GM21825 (cell line): ENCODE results near the gene RRM2.
"Not testable (repeated sequence)": the region's sequence is repeated elsewhere in the genome, so short reads cannot be mapped to it uniquely, and the experiment has no call there.

Experiments
- ATAC-seq: cut with Tn5 transposase; IDR thresholded peaks from one replicate; pipeline ENCODE4 v1.9.1; 2021; ENCODE audit warnings: mild to moderate bottlenecking, moderate library complexity; ENCODE audit not compliant: unreplicated experiment

RRM2 gene

DNA sequence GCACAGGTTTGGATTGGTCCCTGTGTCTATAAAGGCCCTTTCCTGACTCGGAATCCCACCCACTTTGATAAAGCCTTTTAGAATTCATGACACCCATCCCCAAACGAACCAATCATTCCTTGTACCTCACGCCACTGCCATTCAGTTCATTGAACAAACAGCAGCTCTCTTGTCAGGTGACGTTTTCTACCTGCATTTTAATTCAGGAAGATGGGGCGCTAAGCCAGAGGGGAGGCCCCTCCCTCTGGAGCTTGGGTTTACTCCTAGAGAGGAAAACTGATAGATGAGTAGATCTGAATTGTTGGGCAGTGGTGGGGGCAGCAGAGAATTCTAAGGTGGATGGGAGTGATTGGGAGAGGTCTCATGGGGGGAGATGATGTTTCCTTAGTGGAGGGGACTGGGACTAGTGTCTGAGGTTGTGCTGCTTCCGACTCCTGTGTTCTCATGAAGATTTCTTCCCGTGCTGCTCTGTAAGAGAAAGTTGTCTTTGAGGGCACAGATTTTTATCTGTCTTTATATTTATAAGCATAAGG is 9.6 kb downstream of the RRM2 start:
- ATAC-seq, result no peak

DNA sequence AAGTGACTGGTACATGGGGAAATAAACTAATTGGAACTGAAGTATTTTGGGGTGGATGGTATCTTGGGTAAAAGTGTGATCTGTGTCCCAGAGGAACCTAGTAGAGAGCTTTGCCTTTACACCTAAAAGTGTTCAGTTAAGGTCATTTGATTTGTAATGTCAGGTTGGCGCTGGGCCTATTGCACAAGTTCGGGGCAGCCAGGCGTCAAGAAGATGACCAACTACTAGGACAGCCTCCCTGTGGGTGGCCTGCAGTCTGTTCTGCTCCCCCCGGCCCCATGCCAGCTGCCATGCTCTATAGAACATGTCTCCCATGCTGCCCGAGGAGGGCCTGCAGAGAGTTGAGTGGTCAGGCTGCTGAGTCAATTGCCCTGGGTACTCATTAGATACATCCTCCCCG is 10.1 kb downstream of the RRM2 start:
- no peak for ATAC-seq

DNA sequence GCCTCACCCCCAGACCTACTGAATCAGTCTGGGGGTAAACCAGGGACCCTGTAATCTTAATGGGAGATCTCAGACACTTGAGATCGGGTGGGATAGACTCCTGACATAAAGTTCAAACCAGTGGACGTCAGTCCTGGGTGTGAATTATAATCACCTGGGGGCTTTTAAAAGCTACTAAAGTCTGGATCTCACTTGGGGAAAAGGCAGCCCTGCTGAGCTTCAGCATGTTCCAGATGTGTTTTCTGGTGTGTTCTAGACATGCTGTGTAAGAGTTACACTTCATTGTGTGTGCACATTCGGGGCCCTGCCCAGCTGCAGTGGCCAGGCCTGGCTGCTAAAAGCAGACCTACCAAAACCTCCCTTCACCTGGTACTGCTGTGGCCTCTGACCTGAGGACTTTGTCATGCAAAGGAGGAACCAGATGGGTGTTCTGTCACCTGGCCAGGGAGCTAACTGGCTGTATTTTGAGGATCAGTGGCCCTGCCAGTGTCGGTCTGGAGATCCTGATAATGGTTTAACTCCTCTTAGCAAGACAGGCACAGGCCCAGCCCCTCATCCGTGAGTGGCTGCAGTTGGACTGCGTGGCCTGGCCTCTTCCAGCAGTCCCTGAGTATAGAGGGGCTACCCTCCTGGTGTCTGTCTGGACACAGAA is 10.6 kb downstream of the RRM2 start:
- ATAC-seq, result no peak

DNA sequence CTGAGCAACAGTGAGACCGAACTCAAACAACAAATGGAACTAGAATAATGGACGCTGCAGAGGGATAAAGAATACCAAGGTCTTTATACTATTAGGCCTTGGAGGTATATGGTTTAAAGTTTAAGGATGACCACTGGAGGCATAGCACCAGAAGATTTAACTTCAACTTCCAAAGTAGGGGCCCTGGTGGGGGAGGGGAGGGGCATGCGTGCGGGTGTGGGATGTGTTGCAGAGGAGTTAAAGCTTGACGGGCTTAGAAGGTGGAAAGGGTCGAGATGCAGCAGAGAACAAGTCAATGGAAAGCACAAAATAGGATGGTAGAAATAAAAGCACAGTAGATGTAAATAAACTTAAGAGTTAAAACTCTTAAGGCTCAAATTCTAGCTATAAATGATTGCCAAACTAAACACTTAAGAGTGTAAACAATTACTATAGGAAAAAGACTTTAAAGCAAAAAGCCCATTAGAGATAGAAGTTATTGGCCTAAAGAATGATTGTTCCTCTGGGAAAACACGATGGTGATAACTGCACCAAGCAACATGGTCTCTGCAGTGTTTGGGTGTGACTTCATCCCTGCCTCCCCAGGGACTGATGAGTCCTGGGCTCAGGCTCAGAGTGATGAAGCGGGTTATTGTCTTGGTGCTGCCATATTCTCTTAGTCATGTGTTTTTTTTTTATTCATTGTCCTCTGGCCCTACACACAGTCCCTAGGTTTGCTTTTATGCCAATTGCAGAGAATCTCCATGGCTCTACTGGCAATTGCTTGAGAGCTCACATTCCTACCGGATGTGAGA is 13.0 kb downstream of the RRM2 start:
- ATAC-seq, result no peak

DNA sequence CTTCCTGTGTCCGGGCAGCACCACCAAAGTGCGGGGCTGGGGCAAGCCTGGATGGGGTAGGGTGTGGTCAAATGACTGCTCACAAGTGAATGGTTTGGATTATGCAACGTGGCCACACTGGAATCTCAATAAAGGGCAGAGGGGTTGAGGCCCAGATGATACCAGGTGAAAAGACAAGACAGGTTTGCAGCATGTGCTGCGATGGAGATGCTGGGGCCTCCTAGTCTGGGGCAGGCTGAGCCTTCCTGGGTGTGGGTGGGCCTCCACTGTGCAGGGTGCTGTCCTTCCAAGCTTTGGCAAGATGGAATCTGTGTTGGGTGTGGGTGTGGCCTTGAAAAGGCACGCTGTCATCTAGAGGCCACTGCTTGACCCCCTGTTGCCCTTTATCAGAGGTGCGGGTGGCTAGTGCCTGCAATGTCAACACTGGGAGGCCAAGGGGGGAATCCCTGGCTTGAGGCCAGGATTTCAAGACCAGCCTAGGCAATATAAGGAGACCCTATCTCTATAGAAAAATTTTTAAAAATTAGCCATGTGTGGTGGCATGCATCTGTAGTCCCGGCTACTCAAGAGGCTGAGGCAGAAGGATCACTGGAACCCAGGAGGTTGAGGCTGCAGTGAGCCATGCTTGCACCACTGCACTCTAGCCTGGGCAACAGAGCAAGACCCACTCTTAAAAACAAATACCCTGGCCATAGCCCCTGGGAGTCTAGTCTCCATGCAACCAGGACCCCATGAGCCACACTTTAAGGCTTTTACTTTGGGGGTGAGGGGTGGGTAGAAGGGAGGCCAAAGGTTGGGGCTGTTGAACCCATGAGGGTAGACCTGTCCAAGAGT is 13.8 kb downstream of the RRM2 start:
- no peak for ATAC-seq

DNA sequence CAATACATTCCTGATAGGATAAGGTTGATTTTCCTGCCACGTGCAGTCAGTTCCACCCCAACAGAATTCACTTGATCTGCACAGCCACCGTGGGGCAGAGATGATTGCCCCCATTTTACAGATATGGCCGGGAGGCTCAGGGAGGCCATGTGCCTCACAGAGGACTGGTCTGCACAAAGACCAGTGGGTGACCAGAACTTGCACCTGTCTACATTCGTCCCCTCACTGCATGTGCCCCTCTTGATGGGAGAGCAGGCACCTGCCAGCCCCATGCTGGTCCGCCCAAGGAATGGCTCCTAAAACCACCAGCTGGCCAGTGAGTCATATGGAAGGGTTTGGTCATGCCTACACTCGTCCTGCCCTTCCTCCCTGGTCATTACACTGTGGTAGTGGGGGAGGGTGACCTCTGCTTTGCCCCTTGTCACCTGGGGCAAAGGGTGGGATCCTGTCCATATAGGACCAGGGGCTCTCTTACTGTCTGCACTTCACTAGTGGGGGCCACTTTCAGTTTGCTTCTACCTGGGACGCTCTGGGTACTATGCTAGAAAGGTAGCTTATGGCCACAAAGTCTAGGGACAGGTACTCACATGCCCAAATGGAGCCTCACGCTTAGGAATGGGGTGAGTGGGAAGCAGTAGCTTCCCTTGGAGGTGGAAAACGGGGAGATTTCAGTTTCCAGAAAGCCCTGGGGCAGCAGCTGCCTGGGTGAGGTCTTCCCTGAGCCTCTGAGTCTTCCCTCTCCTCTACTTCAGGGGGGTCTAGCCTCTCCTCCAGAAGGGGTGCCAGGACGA is 14.7 kb downstream of the RRM2 start:
- no peak for ATAC-seq

DNA sequence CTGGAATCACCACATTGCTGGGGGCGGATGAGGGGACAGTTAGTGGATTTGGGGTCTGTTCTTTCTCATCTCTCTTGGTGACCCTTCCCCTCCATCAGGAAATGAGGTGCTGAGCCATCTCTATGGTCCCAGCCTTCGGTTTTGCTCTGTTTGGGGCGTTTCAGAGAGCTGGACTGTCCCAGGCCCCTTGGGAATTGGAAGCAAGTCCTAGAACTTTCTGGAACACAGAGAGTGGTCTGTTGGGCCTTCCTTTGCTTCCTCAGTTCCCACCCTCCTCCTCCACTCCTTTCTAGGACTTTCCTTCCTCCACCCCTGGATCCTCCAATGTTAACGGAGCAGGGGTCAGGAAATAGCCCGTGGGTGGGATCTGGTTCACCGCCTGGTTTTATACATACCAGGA is 17.0 kb downstream of the RRM2 start:
- ATAC-seq, result no peak

DNA sequence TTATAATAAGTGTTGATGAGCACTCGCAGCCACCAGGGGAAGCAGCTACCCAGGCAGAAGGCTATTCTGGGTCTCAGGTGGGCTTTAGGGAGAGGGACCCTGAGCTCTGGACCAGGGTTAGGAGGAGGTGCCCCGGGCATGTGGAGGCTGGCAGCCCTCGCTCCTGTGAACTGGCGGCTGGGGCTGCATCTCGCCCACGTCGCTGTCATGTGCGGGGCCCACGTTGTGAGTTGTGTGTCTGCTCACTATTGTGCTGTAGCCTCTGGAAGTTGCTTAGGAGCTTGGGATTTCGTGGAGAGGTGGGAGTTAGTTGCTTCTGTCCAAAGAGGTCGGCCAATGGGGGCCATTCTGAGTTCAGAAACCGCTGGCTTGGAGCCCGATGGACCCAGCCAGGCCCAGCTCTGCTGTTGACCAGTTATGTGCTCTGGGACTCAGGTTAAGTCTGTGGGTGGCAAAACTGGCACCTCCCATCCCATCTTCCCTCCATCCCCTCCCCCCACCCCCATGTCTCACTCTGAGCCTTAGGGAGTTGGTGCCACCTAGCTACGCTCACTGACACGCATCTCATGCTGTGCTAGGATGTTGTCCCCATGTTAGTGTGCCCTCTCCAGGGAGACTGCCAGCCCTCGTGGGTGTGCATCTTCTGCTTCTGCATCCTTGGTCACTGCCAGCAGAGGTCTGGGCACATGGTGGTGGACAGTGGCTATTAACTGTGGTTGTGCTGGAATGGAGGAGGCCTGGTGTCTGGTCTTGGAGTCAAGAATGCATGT is 18.5 kb downstream of the RRM2 start:
- no peak for ATAC-seq

DNA sequence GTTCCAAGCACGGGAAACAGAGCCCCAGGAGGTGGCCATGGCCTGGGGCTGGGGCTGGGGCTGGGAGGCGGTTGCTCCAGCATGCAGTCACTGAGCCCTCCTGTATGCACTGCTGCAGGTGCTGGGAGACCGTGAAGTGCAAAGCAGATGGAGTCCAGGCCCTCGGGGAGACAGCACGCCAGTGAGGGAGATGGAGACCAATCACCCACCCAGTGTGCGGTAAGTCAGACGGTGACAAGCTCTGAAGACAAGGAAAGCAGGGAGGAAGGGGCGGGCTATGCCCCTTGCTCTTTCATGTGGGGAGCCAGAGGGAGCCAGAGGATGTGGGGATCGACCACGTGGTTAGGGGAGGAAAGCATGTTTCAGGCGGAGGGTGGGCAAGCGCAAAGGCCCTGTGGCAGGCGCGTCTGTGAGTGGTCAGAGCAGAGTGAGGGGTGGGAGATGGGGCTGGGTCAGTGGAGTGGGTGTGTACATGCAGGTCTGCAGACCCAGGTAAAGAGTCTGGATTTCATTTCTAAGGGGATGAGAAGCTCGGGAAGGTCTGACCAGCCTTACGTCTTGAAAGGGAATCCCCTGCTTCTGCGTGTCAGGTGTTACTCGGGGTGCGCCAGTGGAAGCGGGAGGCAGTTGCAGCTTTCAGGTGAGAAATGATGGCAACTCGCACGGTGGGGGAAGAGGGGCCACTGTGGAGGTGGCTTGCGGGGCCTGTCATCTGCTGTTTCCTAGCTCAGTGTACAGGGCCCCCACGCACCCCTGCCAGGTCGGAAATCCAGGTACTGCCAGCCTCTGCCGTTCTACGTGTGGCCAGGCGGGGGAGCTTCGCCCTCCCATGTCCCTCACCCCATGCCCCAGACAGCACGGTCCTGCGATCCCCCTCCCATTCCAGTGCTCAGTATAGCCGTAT is 19.4 kb downstream of the RRM2 start:
- ATAC-seq, result no peak

DNA sequence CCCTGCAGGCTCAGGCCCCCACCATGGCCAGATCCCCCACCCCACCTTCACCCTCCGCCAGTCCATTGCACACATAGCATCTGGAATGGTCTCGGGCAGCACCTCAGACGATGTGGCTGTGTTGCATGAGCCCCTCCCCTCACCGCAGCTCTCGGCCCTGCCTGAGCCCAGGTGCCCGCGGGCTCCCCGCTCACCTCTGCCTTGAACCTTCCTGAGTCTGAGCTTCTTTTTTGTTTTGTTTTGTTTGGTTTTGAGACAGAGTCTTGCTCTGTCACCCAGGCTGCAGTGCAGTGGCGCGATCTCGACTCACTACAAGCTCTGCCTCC is 20.1 kb downstream of the RRM2 start:
- ATAC-seq, result no peak

DNA sequence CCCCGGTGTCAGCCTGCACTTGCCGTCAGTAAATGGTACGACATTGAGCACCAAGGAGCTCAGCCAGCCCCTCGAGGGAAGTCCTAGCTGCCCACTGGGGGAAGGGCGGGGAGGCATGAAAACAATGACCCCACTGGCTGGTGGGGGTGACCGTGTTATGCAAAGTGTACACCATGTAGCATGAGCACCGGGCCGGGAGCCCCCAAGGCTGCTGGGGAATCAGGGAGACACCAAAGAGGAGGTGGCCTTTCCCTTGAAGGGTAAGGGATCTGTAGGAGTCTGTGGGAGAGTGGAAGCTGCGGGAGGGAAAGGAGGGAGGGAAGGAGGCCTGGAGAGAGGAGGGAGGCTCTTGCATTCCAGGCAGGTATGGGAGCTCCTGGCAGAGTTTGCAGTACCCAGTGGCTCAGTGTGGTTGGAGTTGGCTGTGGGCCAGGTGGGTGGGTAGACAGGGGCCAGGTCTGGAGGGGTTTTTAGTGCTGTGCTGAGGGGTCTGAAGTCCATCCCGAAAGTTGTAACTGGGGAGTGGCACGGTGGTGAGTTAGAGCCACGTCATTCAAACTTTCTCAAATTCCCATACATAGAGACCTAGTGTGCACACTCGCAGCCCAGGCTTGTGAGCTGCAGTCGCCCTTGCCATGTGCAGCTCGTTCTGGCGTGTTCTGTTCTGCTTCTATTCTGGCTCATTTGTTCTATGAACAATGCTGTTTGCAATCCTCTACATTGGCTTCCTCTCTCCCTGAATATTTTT is 22.4 kb downstream of the RRM2 start:
- no peak for ATAC-seq

DNA sequence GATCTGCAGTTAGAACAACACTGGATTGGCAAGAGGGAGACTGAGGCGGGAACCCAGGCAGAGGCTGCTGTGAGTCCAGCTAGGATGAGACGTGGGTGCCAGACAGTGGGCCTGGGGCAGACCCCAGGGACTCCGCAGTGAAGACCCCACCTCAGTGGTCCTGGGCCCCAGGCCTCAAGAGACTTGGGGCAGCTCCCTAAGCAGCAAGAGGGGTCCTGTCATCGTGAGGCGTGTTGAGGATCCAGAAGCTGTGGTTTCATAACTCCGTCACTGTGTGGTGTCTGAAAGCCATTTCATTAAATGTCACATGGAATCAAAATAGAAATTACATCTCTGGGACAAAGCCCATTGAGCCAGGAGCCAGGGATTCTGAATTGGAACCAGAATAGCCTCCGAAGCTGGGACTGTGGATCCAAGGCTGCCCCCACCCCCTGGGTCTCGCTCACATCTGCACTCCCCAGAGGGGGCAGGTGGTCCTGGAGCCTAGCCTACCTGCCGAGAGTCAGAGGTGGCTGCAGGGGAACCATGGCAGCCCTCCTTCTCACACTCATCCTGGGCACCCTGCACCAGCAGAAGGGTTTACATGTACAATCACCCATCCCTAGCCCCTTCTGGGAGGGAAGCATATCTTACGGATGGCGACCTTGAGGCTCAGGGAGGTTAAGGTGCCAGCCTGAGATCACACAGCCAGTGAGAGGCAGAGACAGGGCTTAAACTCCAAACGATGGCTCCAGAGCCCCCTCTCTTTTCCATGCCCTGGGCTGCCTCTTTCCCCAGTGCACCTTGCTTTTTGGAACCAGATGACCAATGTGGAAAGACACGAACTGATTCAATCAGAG is 23.2 kb downstream of the RRM2 start:
- ATAC-seq, result no peak

DNA sequence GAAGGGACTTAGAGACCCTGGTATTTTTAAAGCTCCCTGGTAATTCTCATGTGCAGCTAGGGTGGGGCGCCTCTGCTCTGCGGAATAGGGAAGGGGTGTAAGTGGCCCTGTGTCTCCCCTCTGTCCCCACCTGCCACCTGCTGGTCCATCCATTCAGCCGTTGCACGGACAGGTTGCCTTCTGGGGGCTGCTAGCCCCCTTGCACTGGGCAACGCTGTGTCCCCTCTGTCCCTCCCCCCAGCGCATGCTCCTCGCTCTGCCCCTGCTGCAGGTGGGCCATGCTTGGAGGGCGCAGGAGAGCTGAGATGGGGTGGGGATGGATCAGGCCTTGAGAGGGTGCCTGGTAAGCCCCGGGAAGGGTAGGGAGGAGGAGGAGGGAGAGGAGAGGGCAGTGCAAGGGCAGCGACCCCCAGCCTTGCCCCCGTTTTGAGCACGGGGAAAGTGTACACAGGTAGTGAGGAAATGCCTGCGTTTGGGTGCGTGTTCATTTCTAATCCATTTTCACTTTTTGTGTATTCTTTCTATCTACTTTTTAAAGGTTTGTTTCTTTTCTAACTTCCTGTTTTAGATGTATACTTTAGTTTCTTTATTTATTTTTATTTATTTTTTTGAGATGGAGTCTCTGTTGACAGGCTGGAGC is 23.9 kb downstream of the RRM2 start:
- ATAC-seq, result no peak

DNA sequence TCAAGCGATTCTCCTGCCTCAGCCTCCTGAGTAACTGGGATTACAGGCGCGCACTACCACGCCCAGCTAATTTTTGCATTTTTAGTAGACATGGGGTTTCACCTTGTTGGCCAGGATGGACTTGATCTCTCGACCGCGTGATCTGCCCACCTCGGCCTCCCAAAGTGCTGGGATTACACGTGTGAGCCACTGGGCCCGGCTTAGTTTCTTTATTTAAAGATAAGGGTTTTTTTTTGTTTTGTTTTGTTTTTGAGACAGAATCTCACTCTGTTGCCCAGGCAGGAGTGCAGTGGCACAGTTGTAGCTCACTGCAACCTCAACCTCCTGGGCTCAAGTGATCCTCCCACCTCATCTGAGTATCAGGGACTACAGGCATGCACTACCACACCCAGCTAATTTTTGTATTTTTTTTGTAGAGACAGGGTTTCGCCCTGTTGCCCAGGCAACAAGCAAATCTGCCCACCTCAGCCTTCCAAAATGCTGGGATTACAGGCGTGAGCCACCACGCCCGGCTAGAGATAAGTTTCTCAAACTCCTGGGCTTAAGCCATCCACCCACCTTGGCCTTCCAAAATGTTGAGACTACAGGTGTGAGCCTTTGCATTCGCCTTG is 24.6 kb downstream of the RRM2 start:
- ATAC-seq, result not testable (repeated sequence)

DNA sequence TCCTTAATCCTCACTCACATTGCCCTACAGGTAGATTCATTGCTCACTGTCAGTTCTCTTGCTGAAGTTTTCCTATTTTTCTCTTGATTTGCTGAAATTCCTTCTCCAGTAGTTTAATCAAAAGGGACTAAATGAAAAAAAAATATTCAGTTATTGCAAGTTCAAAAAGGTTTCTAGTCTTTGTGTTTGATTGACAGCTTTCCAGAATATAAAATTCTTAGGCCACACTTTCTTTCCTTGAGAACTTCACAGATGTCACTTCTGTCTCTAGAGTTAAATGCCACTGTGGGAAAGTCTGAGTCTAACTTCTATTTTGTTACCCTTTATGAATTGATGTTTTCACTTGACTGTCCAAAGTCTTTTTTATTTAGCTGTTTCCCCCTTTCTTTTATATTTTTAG is 25.7 kb downstream of the RRM2 start:
- no peak for ATAC-seq

DNA sequence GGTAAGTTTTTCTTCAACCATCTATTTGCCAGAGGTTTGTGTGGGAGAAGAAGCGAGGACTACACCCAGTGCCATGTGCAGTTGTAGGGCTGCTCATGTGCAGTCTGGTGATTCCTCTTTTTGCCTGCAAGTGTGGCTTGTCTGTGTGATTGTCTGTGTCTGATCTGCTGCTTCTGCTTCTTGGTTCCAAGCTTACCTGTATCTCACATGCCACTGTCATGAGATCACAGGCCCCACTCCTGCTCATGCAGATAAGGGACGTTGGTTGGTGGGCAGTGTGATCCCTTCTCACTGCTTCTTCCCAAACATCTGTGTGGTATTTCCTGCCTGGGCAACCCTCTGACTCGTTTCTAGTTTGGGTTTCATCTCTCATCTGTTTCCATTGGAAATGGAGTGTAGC is 27.1 kb downstream of the RRM2 start:
- no peak for ATAC-seq

DNA sequence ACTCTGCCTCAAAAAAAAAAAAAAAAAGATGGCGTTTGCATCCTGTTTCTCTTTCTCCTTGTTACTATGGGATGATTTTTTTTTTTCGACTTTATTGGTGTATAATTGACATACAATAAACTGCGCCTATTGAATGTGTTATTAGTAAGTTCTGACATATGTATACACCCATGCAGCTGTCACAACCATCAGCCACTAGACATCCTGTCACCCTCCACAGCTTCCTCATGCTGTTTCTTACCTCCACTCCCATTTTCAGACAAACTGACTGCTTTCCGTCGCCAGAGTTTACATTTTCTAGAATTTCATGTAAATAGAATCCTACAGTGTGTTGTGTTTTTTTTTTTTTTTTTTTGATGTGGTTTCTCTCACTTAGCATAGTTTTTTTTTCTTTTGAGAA is 27.9 kb downstream of the RRM2 start:
- no peak for ATAC-seq
